ENCODE data around the gene SFTPA2.

DNA sequence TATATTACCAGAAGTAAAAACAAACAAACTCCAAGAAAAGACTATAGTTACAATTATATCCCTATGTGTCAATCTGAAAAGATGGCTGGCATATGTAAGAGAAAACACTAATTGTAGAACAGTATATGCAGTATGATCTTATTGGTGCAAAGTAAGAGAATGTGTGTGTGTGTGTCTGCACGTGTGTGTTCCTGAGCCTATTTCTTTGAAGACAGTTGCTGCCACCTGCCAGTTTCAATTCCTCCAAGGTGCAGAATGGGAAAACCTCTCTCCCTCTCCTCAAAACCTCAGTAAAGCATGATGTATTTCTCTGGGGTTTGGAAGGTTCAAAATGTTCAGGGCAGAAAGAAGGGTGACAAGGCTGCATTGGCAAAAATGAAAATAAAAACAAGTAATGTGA, 41.7 kb upstream of the SFTPA2 start:
- no peak for TF ChIP-seq CTCF (conservative IDR thresholded peaks at IDR 0.05; ENCODE audit: low read depth, low read length)
- no peak for TF ChIP-seq EZH2 (IDR thresholded peaks at IDR 0.05; ENCODE audit: low read length, unreplicated experiment)
